Prostate gland (tissue), 2 donors: Measurements from ENCODE around the gene ALG6.

Experiments used
- CTCF ChIP-seq, 4 experiments: fragments of 200-600 bp in 2 of 4; fragments of 450-650 bp in 2 of 4; sonication (generic) in 2 of 4; IDR thresholded peaks; 1 replicate in 3 of 4; 2 replicates in 1 of 4; pipeline ENCODE4 v1.5.1; 2016 to 2019; ENCODE audit warnings: antibody characterized with exemption in 4 of 4, mild to moderate bottlenecking in 2 of 4, moderate library complexity in 2 of 4
- POLR2A ChIP-seq: fragments of 450-650 bp; IDR thresholded peaks from one replicate; pipeline ENCODE4 v1.6.1; 2016; ENCODE audit warnings: antibody characterized with exemption, mild to moderate bottlenecking
- POLR2AphosphoS5 ChIP-seq: sonication (generic); formaldehyde crosslinking; IDR thresholded peaks from one replicate; pipeline ENCODE4 v1.6.1; 2017; ENCODE audit warnings: antibody characterized with exemption

GRCh38 chr1:63405987-63406386 is 38.6 kb downstream of the ALG6 start:
- TF ChIP-seq CTCF (IDR thresholded peaks at IDR 0.05) (no peak), POLR2AphosphoS5 (no peak), POLR2A (no peak)
